Measurements from ENCODE around the gene PLEKHA7. TPM values are rescaled to one million over a fixed set of nuclear protein-coding genes. Genes with fewer than 3 reads are reported as not detected.
"Not testable (repeated sequence)": the region's sequence is repeated elsewhere in the genome, so short reads cannot be mapped to it uniquely, and the experiment has no call there.

The PLEKHA7 gene
- total RNA-seq, 1 donor from 2014 or later: 45.9 TPM

DNA sequence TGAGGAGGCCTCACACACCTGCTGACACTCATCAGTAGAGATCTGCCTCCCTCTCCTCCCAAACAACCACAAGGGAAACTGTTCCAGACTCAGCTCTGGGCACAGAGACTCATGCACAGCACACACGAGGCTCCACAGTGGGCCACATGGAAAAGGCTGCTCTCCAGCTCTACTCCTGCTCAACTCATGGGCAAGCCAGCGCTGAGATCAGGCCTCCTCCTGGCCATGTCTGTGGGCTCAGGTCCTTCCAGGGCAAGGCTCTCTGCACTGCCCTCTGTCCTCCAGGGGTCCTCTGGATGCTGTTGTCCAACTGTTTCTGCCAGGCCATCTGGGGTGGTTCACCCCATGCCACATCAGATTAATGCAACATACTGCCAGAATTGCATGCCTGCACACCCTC, 46.0 kb downstream of the PLEKHA7 start:
- TF ChIP-seq POLR2AphosphoS5 (IDR thresholded peaks at IDR 0.05; ENCODE audit: insufficient read depth in 1 of 2, low read depth in 1 of 2): no peak
- no peak for TF ChIP-seq CTCF (IDR thresholded peaks at IDR 0.05)
- no peak for TF ChIP-seq POLR2A (IDR thresholded peaks at IDR 0.05)
- intact Hi-C loops (cut with DNase I): no loop called here
- Histone ChIP-seq H3K9me3 (no peaks in the 10 kb centered on the region), H3K36me3 (no peaks in the 10 kb centered on the region), H3K27me3 (no peaks in the 10 kb centered on the region), H3K27ac (no peak overlapping the region), H3K4me3 (no peak overlapping the region), H3K4me1 (no peaks in the 10 kb centered on the region)
- DNase-seq (ENCODE audit: extremely low spot score in 2 of 2): no peak

GRCh38 chr11:16966930-16967671, 47.1 kb downstream of the PLEKHA7 start:
- H3K27ac ChIP-seq: no peak overlapping the region
- no peaks in the 10 kb centered on the region for H3K36me3 ChIP-seq
- DNase-seq (ENCODE audit: extremely low spot score in 2 of 2): no peak
- H3K4me1 ChIP-seq: no peaks in the 10 kb centered on the region
- H3K27me3 ChIP-seq: no peaks in the 10 kb centered on the region
- intact Hi-C loops (cut with DNase I): no loop called here
- no peak overlapping the region for H3K4me3 ChIP-seq
- H3K9me3 ChIP-seq: no peaks in the 10 kb centered on the region
- TF ChIP-seq POLR2AphosphoS5 (IDR thresholded peaks at IDR 0.05; ENCODE audit: insufficient read depth in 1 of 2, low read depth in 1 of 2) (no peak), POLR2A (IDR thresholded peaks at IDR 0.05) (no peak), CTCF (IDR thresholded peaks at IDR 0.05) (no peak)

DNA sequence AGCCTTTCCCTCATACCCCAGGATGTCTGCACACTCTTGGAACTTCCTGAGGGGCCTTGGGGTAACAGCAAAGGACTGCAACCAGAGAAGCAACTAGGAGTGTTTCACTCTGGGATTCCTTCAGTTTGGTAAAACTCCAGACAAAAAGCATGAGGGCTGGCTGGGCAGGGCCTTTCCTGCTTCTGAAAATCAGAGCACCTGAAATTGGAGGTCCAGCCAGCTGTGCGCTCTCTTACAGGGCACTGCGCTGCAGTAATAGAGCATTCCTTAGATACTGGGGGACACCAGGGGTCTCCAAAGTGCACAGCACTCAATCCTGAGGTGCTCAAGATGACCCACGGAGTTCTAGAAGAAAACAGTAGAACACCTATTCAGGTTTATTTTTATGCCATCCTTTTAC, 49.7 kb downstream of the PLEKHA7 start:
- Histone ChIP-seq H3K4me3 (no peak overlapping the region), H3K27me3 (no peaks in the 10 kb centered on the region), H3K9me3 (no peaks in the 10 kb centered on the region), H3K36me3 (no peaks in the 10 kb centered on the region), H3K27ac (no peak overlapping the region), H3K4me1 (no peaks in the 10 kb centered on the region)
- TF ChIP-seq POLR2AphosphoS5 (IDR thresholded peaks at IDR 0.05; ENCODE audit: insufficient read depth in 1 of 2, low read depth in 1 of 2) (no peak), POLR2A (IDR thresholded peaks at IDR 0.05) (no peak), CTCF (IDR thresholded peaks at IDR 0.05) (no peak)
- no peak for DNase-seq (ENCODE audit: extremely low spot score in 2 of 2)
- intact Hi-C loops (cut with DNase I): no loop called here

- DNase-seq (ENCODE audit: extremely low spot score in 2 of 2): no peak
- Histone ChIP-seq H3K4me3 (no peak overlapping the region), H3K27ac (no peak overlapping the region), H3K27me3 (no peaks in the 10 kb centered on the region), H3K9me3 (no peaks in the 10 kb centered on the region), H3K4me1 (no peaks in the 10 kb centered on the region), H3K36me3 (no peaks in the 10 kb centered on the region)
- TF ChIP-seq CTCF (IDR thresholded peaks at IDR 0.05): no peak
- no peak for TF ChIP-seq POLR2A (IDR thresholded peaks at IDR 0.05)
- no peak for TF ChIP-seq POLR2AphosphoS5 (IDR thresholded peaks at IDR 0.05; ENCODE audit: insufficient read depth in 1 of 2, low read depth in 1 of 2)
- intact Hi-C loops (cut with DNase I): no loop called here
Observed at GRCh38 chr11:16963316-16963876, 50.8 kb downstream of the PLEKHA7 start.

GRCh38 chr11:16962589-16962988, 51.6 kb downstream of the PLEKHA7 start:
- intact Hi-C loops (cut with DNase I); DNase-seq (ENCODE audit: extremely low spot score in 2 of 2); H3K4me1 ChIP-seq; H3K4me3 ChIP-seq; H3K36me3 ChIP-seq; H3K27ac ChIP-seq; H3K9me3 ChIP-seq; H3K27me3 ChIP-seq: not testable (repeated sequence)

Measured in vagina (tissue), 2 donors.